ENCODE results near the gene CHFR. TPM values are rescaled to one million over a fixed set of nuclear protein-coding genes. Genes with fewer than 3 reads are reported as not detected.

CHFR gene
- total RNA-seq, 2 experiments from 2014 or later = 38.2 to 55.9 TPM

- Histone ChIP-seq H3K9me3 (ENCODE audit: low read length) (no peaks in the 10 kb centered on the region), H3K27ac (ENCODE audit: low read depth, low read length, poor library complexity, severe bottlenecking) (peak overlapping the region; percentile 76), H3K4me2 (ENCODE audit: low read length) (peak overlapping the region; percentile 77), H2AFZ (ENCODE audit: low read length) (peak overlapping the region; percentile 33; the same call in 1 of the 2 replicates), H3K4me1 (ENCODE audit: insufficient read depth, low read length, poor library complexity, severe bottlenecking) (peaks cover 30% of the 10 kb centered on the region), H3K9me2 (ENCODE audit: insufficient read depth, low read length) (no peaks in the 10 kb centered on the region), H3K4me3 (ENCODE audit: low read depth, low read length, poor library complexity, severe bottlenecking) (peak overlapping the region; percentile 100), H3K79me2 (ENCODE audit: insufficient read depth, low read depth, low read length) (peaks cover 51% of the 10 kb centered on the region), H3K36me3 (ENCODE audit: insufficient read depth, low read length) (peaks cover 46% of the 10 kb centered on the region), H4K20me1 (ENCODE audit: insufficient read depth, low read length) (peaks cover 10% of the 10 kb centered on the region; the same call in 1 of the 2 replicates)
- intact Hi-C loops (cut with micrococcal nuclease; ENCODE audit: unreplicated experiment) = no loop called here
- peak; percentile 29 for DNase-seq (ENCODE audit: low spot score)
- TF ChIP-seq CTCF (conservative IDR thresholded peaks at IDR 0.05; ENCODE audit: low read length) (no peak), EZH2phosphoT487 (IDR thresholded peaks at IDR 0.05; ENCODE audit: borderline replicate concordance, low read depth, low read length) (no peak)
- ChIA-PET CTCF (ENCODE audit: unreplicated experiment) (no interaction called here), POLR2A (interaction anchor here (0.6 to 1.4 kb wide), 3 partner anchors 7 to 23 kb away, joined by 3 to 9 read pairs (median 4); no protein-coding TSS in a partner anchor)
- TSS peak; percentile 60 for BruUV-seq (replicated peaks)
Observed at GRCh38 chr12:132827763-132828703, 59.4 kb downstream of the CHFR start.

- no TSS peak for BruUV-seq (replicated peaks)
- Histone ChIP-seq H3K4me2 (ENCODE audit: low read length) (no peak overlapping the region), H3K9me3 (ENCODE audit: low read length) (no peaks in the 10 kb centered on the region), H3K9me2 (ENCODE audit: insufficient read depth, low read length) (no peaks in the 10 kb centered on the region), H3K36me3 (ENCODE audit: insufficient read depth, low read length) (peaks cover 62% of the 10 kb centered on the region), H4K20me1 (ENCODE audit: insufficient read depth, low read length) (peaks cover 10% of the 10 kb centered on the region; the same call in 1 of the 2 replicates), H3K4me1 (ENCODE audit: insufficient read depth, low read length, poor library complexity, severe bottlenecking) (peaks cover 44% of the 10 kb centered on the region), H3K79me2 (ENCODE audit: insufficient read depth, low read depth, low read length) (peaks cover 61% of the 10 kb centered on the region), H2AFZ (ENCODE audit: low read length) (no peak overlapping the region), H3K27ac (ENCODE audit: low read depth, low read length, poor library complexity, severe bottlenecking) (no peak overlapping the region), H3K4me3 (ENCODE audit: low read depth, low read length, poor library complexity, severe bottlenecking) (no peak overlapping the region)
- intact Hi-C loops (cut with micrococcal nuclease; ENCODE audit: unreplicated experiment) = no loop called here
- TF ChIP-seq CTCF (conservative IDR thresholded peaks at IDR 0.05; ENCODE audit: low read length) (no peak), EZH2phosphoT487 (IDR thresholded peaks at IDR 0.05; ENCODE audit: borderline replicate concordance, low read depth, low read length) (no peak)
- POLR2A ChIA-PET = interaction anchor here (0.7 kb wide), 1 partner anchor 814 kb away, joined by 3 read pairs; no protein-coding TSS in a partner anchor
- CTCF ChIA-PET (ENCODE audit: unreplicated experiment) = no interaction called here
- DNase-seq (ENCODE audit: low spot score) = no peak
Observed at GRCh38 chr12:132825861-132826260, 61.5 kb downstream of the CHFR start.

- Histone ChIP-seq H3K79me2 (ENCODE audit: insufficient read depth, low read depth, low read length) (peaks cover 61% of the 10 kb centered on the region), H3K36me3 (ENCODE audit: insufficient read depth, low read length) (peaks cover 62% of the 10 kb centered on the region)
Observed at GRCh38 chr12:132825089-132825488, 62.3 kb downstream of the CHFR start.

More at GRCh38 chr12:132825089-132825488, 62.3 kb downstream of the CHFR start:
- intact Hi-C loops (cut with micrococcal nuclease; ENCODE audit: unreplicated experiment) = no loop called here
- H2AFZ ChIP-seq (ENCODE audit: low read length) = no peak overlapping the region
- no peaks in the 10 kb centered on the region for H3K9me3 ChIP-seq (ENCODE audit: low read length)
- H4K20me1 ChIP-seq (ENCODE audit: insufficient read depth, low read length) = peaks cover 10% of the 10 kb centered on the region; the same call in 1 of the 2 replicates
- ChIA-PET CTCF (ENCODE audit: unreplicated experiment) (no interaction called here), POLR2A (no interaction called here)
- no peak overlapping the region for H3K4me3 ChIP-seq (ENCODE audit: low read depth, low read length, poor library complexity, severe bottlenecking)
- no peak for DNase-seq (ENCODE audit: low spot score)
- H3K4me1 ChIP-seq (ENCODE audit: insufficient read depth, low read length, poor library complexity, severe bottlenecking) = peaks cover 51% of the 10 kb centered on the region
- TF ChIP-seq CTCF (conservative IDR thresholded peaks at IDR 0.05; ENCODE audit: low read length) (no peak), EZH2phosphoT487 (IDR thresholded peaks at IDR 0.05; ENCODE audit: borderline replicate concordance, low read depth, low read length) (no peak)
- H3K9me2 ChIP-seq (ENCODE audit: insufficient read depth, low read length) = no peaks in the 10 kb centered on the region
- H3K27ac ChIP-seq (ENCODE audit: low read depth, low read length, poor library complexity, severe bottlenecking) = no peak overlapping the region
- no peak overlapping the region for H3K4me2 ChIP-seq (ENCODE audit: low read length)
- BruUV-seq (replicated peaks) = no TSS peak
